Subcutaneous adipose tissue (tissue), 4 donors: Measurements from ENCODE around the gene MTMR2. TPM values are rescaled to one million over a fixed set of nuclear protein-coding genes. Genes with fewer than 3 reads are reported as not detected.

Experiments
- total RNA-seq, 4 donors: library from RNA; depleted of rRNA; stranded (reverse); fragments of >200 nt; gene quantifications; one replicate each; pipeline ENCODE4 v1.1.0, GENCODE V29; 2016
- TF ChIP-seq, protein P1 (sequence below): fragments of 450-650 bp; IDR thresholded peaks from one replicate; pipeline ENCODE4 v1.5.1; 2016; ENCODE audit warnings: low read depth, mild to moderate bottlenecking, control low read depth, antibody characterized with exemption, moderate library complexity

MTMR2 gene
- total RNA-seq, 4 donors from 2014 or later: 19.8 to 36.5 (median 27.6) TPM

- TF ChIP-seq, protein P1, sequence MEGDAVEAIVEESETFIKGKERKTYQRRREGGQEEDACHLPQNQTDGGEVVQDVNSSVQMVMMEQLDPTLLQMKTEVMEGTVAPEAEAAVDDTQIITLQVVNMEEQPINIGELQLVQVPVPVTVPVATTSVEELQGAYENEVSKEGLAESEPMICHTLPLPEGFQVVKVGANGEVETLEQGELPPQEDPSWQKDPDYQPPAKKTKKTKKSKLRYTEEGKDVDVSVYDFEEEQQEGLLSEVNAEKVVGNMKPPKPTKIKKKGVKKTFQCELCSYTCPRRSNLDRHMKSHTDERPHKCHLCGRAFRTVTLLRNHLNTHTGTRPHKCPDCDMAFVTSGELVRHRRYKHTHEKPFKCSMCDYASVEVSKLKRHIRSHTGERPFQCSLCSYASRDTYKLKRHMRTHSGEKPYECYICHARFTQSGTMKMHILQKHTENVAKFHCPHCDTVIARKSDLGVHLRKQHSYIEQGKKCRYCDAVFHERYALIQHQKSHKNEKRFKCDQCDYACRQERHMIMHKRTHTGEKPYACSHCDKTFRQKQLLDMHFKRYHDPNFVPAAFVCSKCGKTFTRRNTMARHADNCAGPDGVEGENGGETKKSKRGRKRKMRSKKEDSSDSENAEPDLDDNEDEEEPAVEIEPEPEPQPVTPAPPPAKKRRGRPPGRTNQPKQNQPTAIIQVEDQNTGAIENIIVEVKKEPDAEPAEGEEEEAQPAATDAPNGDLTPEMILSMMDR: no peak
Measured at GRCh38 chr11:95926726-95927125, 2.8 kb upstream of the MTMR2 start.

GRCh38 chr11:95925011-95925410, 1.1 kb upstream of the MTMR2 start:
- TF ChIP-seq, protein P1: no peak

GRCh38 chr11:95924414-95924760, 480 bp upstream of the MTMR2 start:
- TF ChIP-seq, protein P1: no peak

GRCh38 chr11:95923439-95923727, 524 bp downstream of the MTMR2 start:
- TF ChIP-seq, protein P1: no peak

DNA sequence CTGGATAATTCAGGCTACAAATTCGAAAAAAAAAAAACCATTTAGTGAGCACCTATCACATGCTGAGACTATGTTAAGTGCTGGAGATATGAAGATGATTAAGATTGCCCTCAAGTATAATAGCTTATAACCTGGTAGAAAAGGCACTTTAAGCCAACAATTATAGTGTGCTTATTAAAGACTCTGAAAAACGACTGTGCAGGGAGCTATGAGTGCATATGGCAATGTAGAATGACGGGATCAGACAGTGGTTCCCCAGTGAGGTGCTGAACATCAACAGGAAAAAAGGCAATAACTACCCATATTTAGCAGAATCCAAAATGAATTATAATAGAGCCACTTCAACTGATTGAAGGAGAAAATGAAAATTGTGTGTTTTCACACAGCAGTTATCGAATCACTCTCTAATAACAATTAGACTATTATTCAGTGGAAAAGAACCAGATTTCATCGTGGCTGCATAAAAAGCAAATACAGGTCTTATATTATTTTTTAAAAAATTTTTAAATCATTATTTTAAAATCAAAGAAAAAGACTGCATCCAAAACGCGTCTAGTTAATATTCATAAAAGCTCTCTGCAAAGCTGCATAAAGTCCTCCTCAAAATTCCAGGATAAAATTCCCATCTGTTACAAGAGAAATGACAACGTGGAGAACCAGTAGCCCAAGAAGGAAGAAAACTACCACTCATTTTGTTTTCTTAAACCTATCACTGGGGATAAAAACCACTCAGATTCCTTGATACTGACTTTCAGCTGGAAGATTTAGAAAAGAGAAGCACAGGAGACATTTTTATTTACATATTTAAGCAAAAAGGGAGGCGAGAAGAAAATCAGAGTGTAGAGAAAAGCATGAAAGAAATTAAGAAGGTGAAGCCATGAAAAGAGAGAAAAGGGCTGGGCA, 1.1 kb downstream of the MTMR2 start:
- TF ChIP-seq, protein P1: no peak

DNA sequence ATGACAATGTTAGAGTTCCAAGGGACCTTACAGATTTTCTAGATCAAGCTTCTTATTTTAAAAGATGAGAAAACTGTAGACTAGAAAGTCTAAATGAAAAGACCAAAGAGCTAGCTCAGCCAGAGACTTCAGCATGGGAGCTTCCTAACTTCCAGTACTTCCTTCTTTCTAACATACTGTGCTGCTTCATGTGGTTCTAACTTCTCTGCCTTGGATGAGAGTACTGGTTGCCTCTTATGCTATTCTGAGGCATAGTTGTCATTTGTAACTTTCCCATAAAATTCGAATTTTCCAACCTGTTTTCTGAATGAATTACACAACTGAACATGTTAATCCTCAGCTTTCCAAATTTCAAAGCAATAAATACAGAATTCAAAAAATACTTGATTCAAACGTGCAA, 1.8 kb downstream of the MTMR2 start:
- TF ChIP-seq, protein P1: no peak

- TF ChIP-seq, protein P1: no peak
Measured at GRCh38 chr11:95920460-95921105, 3.3 kb downstream of the MTMR2 start.
